Right ventricle myocardium inferior (tissue), 1 donor: ENCODE measurements around the gene CDC42SE1. TPM values are rescaled to one million over a fixed set of nuclear protein-coding genes. Genes with fewer than 3 reads are reported as not detected.

Experiments
- total RNA-seq: library from RNA; stranded (reverse); fragmentation: NEBNext Ultra II Directional; extraction: Animal tissue kit (Norgen Biotek cat#: 25700); gene quantifications from one replicate; pipeline ENCODE4 v1.2.1, GENCODE V29; 2021
- donor health status: DM: no; HTN: yes; CAD: no; lungs with severe emphysema.

Gene CDC42SE1
- total RNA-seq, 1 donor from 2014 or later = 28.0 TPM

Other genes starting within 250 kb of the CDC42SE1 start
- gene ARNT, start 183.0 kb downstream of the CDC42SE1 start, total RNA-seq = 28.9 TPM
- not detected for gene CTXND2, start 172.5 kb downstream of the CDC42SE1 start, total RNA-seq
- 16.2 TPM for gene SETDB1, start 133.3 kb downstream of the CDC42SE1 start, total RNA-seq
- 92.6 TPM for gene CERS2, start 84.8 kb downstream of the CDC42SE1 start, total RNA-seq
- gene ANXA9, start 77.3 kb downstream of the CDC42SE1 start, total RNA-seq = not detected
- gene MINDY1, start 52.7 kb downstream of the CDC42SE1 start, total RNA-seq = 38.5 TPM
- gene PRUNE1, start 51.2 kb downstream of the CDC42SE1 start, total RNA-seq = 42.1 TPM
- 0.30 TPM for gene BNIPL, start 23.0 kb downstream of the CDC42SE1 start, total RNA-seq
- 6.6 TPM for gene C1orf56, start 11.9 kb downstream of the CDC42SE1 start, total RNA-seq
- 4.9 TPM for gene MLLT11, start 775 bp upstream of the CDC42SE1 start, total RNA-seq
- 8.4 TPM for gene GABPB2, start 11.1 kb upstream of the CDC42SE1 start, total RNA-seq
- gene SEMA6C, start 87.0 kb upstream of the CDC42SE1 start, total RNA-seq = 57.6 TPM
- gene TNFAIP8L2, start 97.0 kb upstream of the CDC42SE1 start, total RNA-seq = 2.6 TPM
- 12.3 TPM for gene LYSMD1, start 106.3 kb upstream of the CDC42SE1 start, total RNA-seq
- gene SCNM1, start 106.5 kb upstream of the CDC42SE1 start, total RNA-seq = 16.6 TPM
- gene TMOD4, start 116.4 kb upstream of the CDC42SE1 start, total RNA-seq = not detected
- gene VPS72, start 130.6 kb upstream of the CDC42SE1 start, total RNA-seq = 47.1 TPM
- gene PIP5K1A, start 138.9 kb upstream of the CDC42SE1 start, total RNA-seq = 34.8 TPM
- 164 TPM for gene PSMD4, start 195.1 kb upstream of the CDC42SE1 start, total RNA-seq
- gene ZNF687, start 222.7 kb upstream of the CDC42SE1 start, total RNA-seq = 10.8 TPM